HL-60 (cell line): Measurements from ENCODE around the gene TBC1D1.

Experiments used
- DNase-seq, 2 experiments: peaks; one replicate each; pipeline ENCODE4 v3.0.0-alpha.2; 2010 to 2020; ENCODE audit warnings: low read depth in 1 of 2, low spot score in 1 of 2
- H3K27ac ChIP-seq: fragments of 250-450 bp; sonication (Bioruptor Pico); replicated peaks from 2 replicates; pipeline ENCODE4 v1.5.1; 2020; ENCODE audit warnings: mild to moderate bottlenecking, moderate library complexity
- H3K27me3 ChIP-seq: fragments of 250-450 bp; sonication (Bioruptor Pico); 2 replicates; pipeline ENCODE4 v1.5.1; 2021; ENCODE audit warnings: mild to moderate bottlenecking, moderate library complexity; ENCODE audit not compliant: insufficient read depth, poor library complexity, severe bottlenecking
- H3K4me3 ChIP-seq: replicated peaks from 2 replicates; pipeline ENCODE4 v1.5.1; 2011; ENCODE audit warnings: mild to moderate bottlenecking, control low read depth, low read length; ENCODE audit not compliant: insufficient read depth
- CTCF ChIP-seq: IDR thresholded peaks from one replicate; pipeline ENCODE4 v1.5.1; 2011; ENCODE audit warnings: low read length, control low read depth, inconsistent platforms; ENCODE audit not compliant: insufficient read depth
- GABPA ChIP-seq: IDR thresholded peaks from 2 replicates; pipeline ENCODE4 v1.6.1; 2012; ENCODE audit warnings: low read depth
- POLR2AphosphoS5 ChIP-seq: IDR thresholded peaks from 2 replicates; pipeline ENCODE4 v1.6.1; 2012; ENCODE audit warnings: low read depth
- REST ChIP-seq: IDR thresholded peaks from 2 replicates; pipeline ENCODE4 v1.6.1; 2012; ENCODE audit warnings: low read depth; ENCODE audit not compliant: insufficient replicate concordance
- SPI1 ChIP-seq: IDR thresholded peaks from 2 replicates; pipeline ENCODE4 v1.6.1; 2012; ENCODE audit warnings: low read depth, mild to moderate bottlenecking, borderline replicate concordance

The TBC1D1 gene

GRCh38 chr4:37891260-37892159 is 626 bp downstream of the TBC1D1 start:
- Histone ChIP-seq H3K4me3 (peak overlapping the region; percentile 84), H3K27me3 (no peaks in the 10 kb centered on the region), H3K27ac (no peak overlapping the region)
- TF ChIP-seq REST (no peak), SPI1 (no peak), GABPA (no peak), CTCF (no peak), POLR2AphosphoS5 (no peak)
- peak in 1 of 2 experiments; percentile 24 for DNase-seq

GRCh38 chr4:37892641-37893040 is 1.8 kb downstream of the TBC1D1 start:
- H3K27me3 ChIP-seq, result no peaks in the 10 kb centered on the region
- TF ChIP-seq GABPA (no peak), CTCF (no peak), POLR2AphosphoS5 (no peak), REST (no peak), SPI1 (peak; percentile 85)
- no peak overlapping the region for H3K27ac ChIP-seq
- no peak overlapping the region for H3K4me3 ChIP-seq
- peak in 1 of 2 experiments; percentile 71 for DNase-seq

- no peak overlapping the region for H3K27ac ChIP-seq
- no peak overlapping the region for H3K4me3 ChIP-seq
- DNase-seq, result no peak
- TF ChIP-seq GABPA, result no peak
- no peak for TF ChIP-seq CTCF
- no peak for TF ChIP-seq SPI1
- no peak for TF ChIP-seq REST
- no peak for TF ChIP-seq POLR2AphosphoS5
- H3K27me3 ChIP-seq, result no peaks in the 10 kb centered on the region
Measured at GRCh38 chr4:37893164-37893563, 2.3 kb downstream of the TBC1D1 start.
